Neuron (in vitro differentiated cells): Measurements from ENCODE around the gene INSYN1.
"Not testable (repeated sequence)": the region's sequence is repeated elsewhere in the genome, so short reads cannot be mapped to it uniquely, and the experiment has no call there.

Experiments
- H2AFZ ChIP-seq: one replicate; pipeline ENCODE4 v1.6.1; 2013; ENCODE audit warnings: low read depth, mild to moderate bottlenecking, inconsistent platforms, low read length, moderate library complexity
- H3K27me3 ChIP-seq: one replicate; pipeline ENCODE4 v1.6.1; 2013; ENCODE audit warnings: low read length; ENCODE audit not compliant: insufficient read depth
- H3K36me3 ChIP-seq: one replicate; pipeline ENCODE4 v1.6.1; 2013; ENCODE audit warnings: low read length; ENCODE audit not compliant: insufficient read depth
- H3K4me1 ChIP-seq: one replicate; pipeline ENCODE4 v1.6.1; 2013; ENCODE audit warnings: low read length; ENCODE audit not compliant: insufficient read depth
- H3K4me3 ChIP-seq: 2 replicates; pipeline ENCODE4 v1.5.1; 2013; ENCODE audit warnings: mild to moderate bottlenecking, low read length, moderate library complexity
- H3K9me3 ChIP-seq: one replicate; pipeline ENCODE4 v1.6.1; 2013; ENCODE audit warnings: low read length

Gene INSYN1

GRCh38 chr15:73710321-73710720 is 42.8 kb downstream of the INSYN1 start:
- Histone ChIP-seq H3K27me3 (no peaks in the 10 kb centered on the region), H2AFZ (no peak overlapping the region), H3K9me3 (no peaks in the 10 kb centered on the region), H3K4me1 (no peaks in the 10 kb centered on the region), H3K36me3 (peaks cover 79% of the 10 kb centered on the region), H3K4me3 (no peak overlapping the region)

- no peak overlapping the region for H2AFZ ChIP-seq
- peaks cover 84% of the 10 kb centered on the region for H3K36me3 ChIP-seq
- H3K27me3 ChIP-seq, result no peaks in the 10 kb centered on the region
- no peak overlapping the region for H3K4me3 ChIP-seq
- no peaks in the 10 kb centered on the region for H3K4me1 ChIP-seq
- no peaks in the 10 kb centered on the region for H3K9me3 ChIP-seq
Measured at GRCh38 chr15:73709686-73710085, 43.5 kb downstream of the INSYN1 start.

GRCh38 chr15:73709241-73709640 is 43.9 kb downstream of the INSYN1 start:
- Histone ChIP-seq H3K4me3 (no peak overlapping the region), H3K27me3 (no peaks in the 10 kb centered on the region), H2AFZ (no peak overlapping the region), H3K9me3 (no peaks in the 10 kb centered on the region), H3K36me3 (peaks cover 89% of the 10 kb centered on the region), H3K4me1 (no peaks in the 10 kb centered on the region)

- peaks cover 88% of the 10 kb centered on the region for H3K36me3 ChIP-seq
- H2AFZ ChIP-seq, result no peak overlapping the region
- H3K4me3 ChIP-seq, result no peak overlapping the region
- no peaks in the 10 kb centered on the region for H3K4me1 ChIP-seq
- no peaks in the 10 kb centered on the region for H3K9me3 ChIP-seq
- H3K27me3 ChIP-seq, result no peaks in the 10 kb centered on the region
Measured at GRCh38 chr15:73708691-73709090, 44.5 kb downstream of the INSYN1 start.

- Histone ChIP-seq H3K27me3 (no peaks in the 10 kb centered on the region), H2AFZ (no peak overlapping the region), H3K9me3 (no peaks in the 10 kb centered on the region), H3K36me3 (peaks cover 68% of the 10 kb centered on the region), H3K4me3 (no peak overlapping the region), H3K4me1 (no peaks in the 10 kb centered on the region)
Measured at GRCh38 chr15:73704869-73705645, 48.1 kb downstream of the INSYN1 start.

GRCh38 chr15:73704142-73704868 is 48.8 kb downstream of the INSYN1 start:
- not testable (repeated sequence) for H3K4me1 ChIP-seq, H3K27me3 ChIP-seq, H3K9me3 ChIP-seq, H2AFZ ChIP-seq, H3K4me3 ChIP-seq
- H3K36me3 ChIP-seq, result peaks cover 65% of the 10 kb centered on the region

GRCh38 chr15:73703601-73704000 is 49.5 kb downstream of the INSYN1 start:
- H3K4me1 ChIP-seq, H3K27me3 ChIP-seq, H3K9me3 ChIP-seq, H3K4me3 ChIP-seq, H2AFZ ChIP-seq: not testable (repeated sequence)
- H3K36me3 ChIP-seq, result peaks cover 65% of the 10 kb centered on the region

- H3K36me3 ChIP-seq, result peaks cover 57% of the 10 kb centered on the region
Measured at GRCh38 chr15:73702311-73703239, 50.6 kb downstream of the INSYN1 start.

GRCh38 chr15:73700041-73700842 is 52.9 kb downstream of the INSYN1 start:
- Histone ChIP-seq H3K4me1 (peaks cover 4% of the 10 kb centered on the region), H3K4me3 (no peak overlapping the region), H3K9me3 (no peaks in the 10 kb centered on the region), H2AFZ (no peak overlapping the region), H3K36me3 (peaks cover 36% of the 10 kb centered on the region), H3K27me3 (no peaks in the 10 kb centered on the region)

More at GRCh38 chr15:73702311-73703239, 50.6 kb downstream of the INSYN1 start:
- not testable (repeated sequence) for H3K4me1 ChIP-seq, H3K4me3 ChIP-seq, H3K9me3 ChIP-seq, H3K27me3 ChIP-seq, H2AFZ ChIP-seq

GRCh38 chr15:73699249-73700040 is 53.7 kb downstream of the INSYN1 start:
- Histone ChIP-seq H3K36me3 (peaks cover 29% of the 10 kb centered on the region), H2AFZ (no peak overlapping the region)

GRCh38 chr15:73697033-73697467 is 56.1 kb downstream of the INSYN1 start:
- no peaks in the 10 kb centered on the region for H3K9me3 ChIP-seq
- H3K36me3 ChIP-seq, result peaks cover 21% of the 10 kb centered on the region
- H2AFZ ChIP-seq, result no peak overlapping the region
- H3K27me3 ChIP-seq, result no peaks in the 10 kb centered on the region
- H3K4me1 ChIP-seq, result peaks cover 4% of the 10 kb centered on the region
- H3K4me3 ChIP-seq, result no peak overlapping the region

More at GRCh38 chr15:73699249-73700040, 53.7 kb downstream of the INSYN1 start:
- H3K27me3 ChIP-seq, result no peaks in the 10 kb centered on the region
- H3K9me3 ChIP-seq, result no peaks in the 10 kb centered on the region
- H3K4me3 ChIP-seq, result no peak overlapping the region
- peaks cover 4% of the 10 kb centered on the region for H3K4me1 ChIP-seq

- Histone ChIP-seq H3K4me3 (no peak overlapping the region), H3K27me3 (no peaks in the 10 kb centered on the region), H3K36me3 (peaks cover 20% of the 10 kb centered on the region), H3K4me1 (peaks cover 4% of the 10 kb centered on the region), H2AFZ (no peak overlapping the region), H3K9me3 (no peaks in the 10 kb centered on the region)
Measured at GRCh38 chr15:73696641-73697001, 56.5 kb downstream of the INSYN1 start.
